IMR-90 (cell line): Measurements from ENCODE around the gene RET.

Experiments
- POLR2A ChIP-seq: IDR thresholded peaks from 2 replicates; pipeline ENCODE4 v1.6.1; 2012; ENCODE audit warnings: mild to moderate bottlenecking, low read depth, low read length
- TF ChIP-seq, protein P1 (sequence below): conservative IDR thresholded peaks from 2 replicates; pipeline ENCODE4 v1.5.1; 2012; ENCODE audit warnings: mild to moderate bottlenecking, low read depth, low read length, improper control_type of control experiment

DNA sequence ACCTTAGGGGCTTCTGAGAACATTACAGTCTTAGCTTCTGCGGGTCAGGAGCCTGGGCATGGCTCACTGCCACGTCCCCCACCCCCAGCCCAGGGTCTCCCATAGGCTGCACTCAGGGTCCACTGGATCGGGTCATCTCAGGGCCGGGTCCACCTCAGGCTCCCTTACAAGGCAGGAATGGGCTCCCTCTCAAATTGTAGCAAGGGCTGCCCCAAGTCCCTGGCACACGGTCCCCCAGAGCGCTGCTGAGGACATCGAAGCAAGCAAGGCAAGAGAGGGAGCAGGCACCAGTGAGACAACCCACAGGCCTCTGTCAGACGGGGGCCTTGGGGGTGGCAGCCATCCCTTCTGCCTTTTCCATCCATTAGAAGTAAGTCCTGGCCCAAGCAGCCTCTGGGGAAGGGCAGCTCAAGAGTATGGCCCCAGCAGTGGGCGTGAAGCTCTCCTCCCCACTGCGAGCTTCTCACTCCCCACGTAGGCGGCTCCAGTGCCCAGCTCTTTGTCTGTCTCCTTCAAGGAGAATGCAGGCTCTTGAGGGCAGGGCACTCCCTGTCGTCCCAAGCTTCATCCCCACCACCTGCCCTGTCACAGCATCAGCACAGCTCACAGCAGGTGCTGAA is 18.0 kb upstream of the RET start:
- TF ChIP-seq, protein P1, sequence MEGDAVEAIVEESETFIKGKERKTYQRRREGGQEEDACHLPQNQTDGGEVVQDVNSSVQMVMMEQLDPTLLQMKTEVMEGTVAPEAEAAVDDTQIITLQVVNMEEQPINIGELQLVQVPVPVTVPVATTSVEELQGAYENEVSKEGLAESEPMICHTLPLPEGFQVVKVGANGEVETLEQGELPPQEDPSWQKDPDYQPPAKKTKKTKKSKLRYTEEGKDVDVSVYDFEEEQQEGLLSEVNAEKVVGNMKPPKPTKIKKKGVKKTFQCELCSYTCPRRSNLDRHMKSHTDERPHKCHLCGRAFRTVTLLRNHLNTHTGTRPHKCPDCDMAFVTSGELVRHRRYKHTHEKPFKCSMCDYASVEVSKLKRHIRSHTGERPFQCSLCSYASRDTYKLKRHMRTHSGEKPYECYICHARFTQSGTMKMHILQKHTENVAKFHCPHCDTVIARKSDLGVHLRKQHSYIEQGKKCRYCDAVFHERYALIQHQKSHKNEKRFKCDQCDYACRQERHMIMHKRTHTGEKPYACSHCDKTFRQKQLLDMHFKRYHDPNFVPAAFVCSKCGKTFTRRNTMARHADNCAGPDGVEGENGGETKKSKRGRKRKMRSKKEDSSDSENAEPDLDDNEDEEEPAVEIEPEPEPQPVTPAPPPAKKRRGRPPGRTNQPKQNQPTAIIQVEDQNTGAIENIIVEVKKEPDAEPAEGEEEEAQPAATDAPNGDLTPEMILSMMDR = no peak
- no peak for TF ChIP-seq POLR2A
